Measurements from ENCODE around the gene ORMDL1. TPM values are rescaled to one million over a fixed set of nuclear protein-coding genes. Genes with fewer than 3 reads are reported as not detected.

The ORMDL1 gene
- total and polyA plus RNA-seq, 2 of the 4 experiments (the other 2 are of a cell fraction), result 35.8 to 66.8 TPM

- H3K27ac ChIP-seq (ENCODE audit: insufficient read depth, low read length), result no peak overlapping the region
- H4K5ac ChIP-seq (ENCODE audit: low read depth, low read length), result no peak overlapping the region; the same call in 1 of the 2 replicates
- no peak overlapping the region for H2BK15ac ChIP-seq (ENCODE audit: low read depth, low read length)
- H4K20me1 ChIP-seq (ENCODE audit: insufficient read depth, low read length), result no peaks in the 10 kb centered on the region
- no peak overlapping the region for H4K91ac ChIP-seq (ENCODE audit: insufficient read depth, low read depth, low read length)
- H3K4me3 ChIP-seq (ENCODE audit: insufficient read depth, low read depth, low read length), result no peak overlapping the region
- no peak overlapping the region for H2BK20ac ChIP-seq (ENCODE audit: low read depth, low read length)
- no peak overlapping the region for H2AK5ac ChIP-seq (ENCODE audit: low read depth, low read length)
- dilution Hi-C loops (cut with HindIII; ENCODE audit: low sequenced_read_pairs, unreplicated experiment) (no loop called here), in situ Hi-C loops (cut with MboI; ENCODE audit: low sequenced_read_pairs) (no loop called here), intact Hi-C loops (cut with micrococcal nuclease) (no loop called here)
- no peaks in the 10 kb centered on the region for H3K27me3 ChIP-seq (ENCODE audit: control insufficient read depth, insufficient read depth, low read length)
- 0 out of 2 replicates have a peak overlapping the region, but pooled peaks have one; percentile 22 for H3K4ac ChIP-seq (ENCODE audit: low read depth, low read length)
- no peak overlapping the region for H3K18ac ChIP-seq (ENCODE audit: low read depth, low read length)
- H2BK5ac ChIP-seq (ENCODE audit: low read depth, low read length, poor library complexity, severe bottlenecking), result peak overlapping the region; percentile 53
- no peak overlapping the region for H3K56ac ChIP-seq (ENCODE audit: extremely low read depth, insufficient read depth, low read length)
- peaks cover 3% of the 10 kb centered on the region; the same call in 1 of the 2 replicates for H3K9me3 ChIP-seq (ENCODE audit: control insufficient read depth, insufficient read depth, low read length)
- H2AK9ac ChIP-seq (replicated peaks; ENCODE audit: low read depth, low read length, poor library complexity), result no peak overlapping the region
- WGBS, 2 experiments (ENCODE audit: extremely low coverage in 2 of 2, insufficient read length in 1 of 2), result no CpG with 5 or more reads among the region's 3 CpGs
- peaks cover 4% of the 10 kb centered on the region for H3K4me1 ChIP-seq (ENCODE audit: control insufficient read depth, insufficient read depth, low read length)
- DNase-seq (no peak), ATAC-seq (ENCODE audit: low read depth) (no peak)
- peaks cover 0 to 5% of the 10 kb centered on the region in 2 experiments; a peak in 2 of 4 replicates for H3K79me1 ChIP-seq (ENCODE audit: low read depth in 1 of 2, low read length in 2 of 2)
- H4K8ac ChIP-seq (ENCODE audit: low read depth in 2 of 2, low read length in 2 of 2), result no peak overlapping the region
- H3K9me1 ChIP-seq (ENCODE audit: insufficient read depth, low read length), result no peaks in the 10 kb centered on the region
- H3K36me3 ChIP-seq (ENCODE audit: control insufficient read depth, insufficient read depth, low read length), result peaks cover 4% of the 10 kb centered on the region; the same call in 1 of the 2 replicates
- no peak overlapping the region for H3K23ac ChIP-seq (ENCODE audit: low read depth, low read length)
- no peak overlapping the region for H3K4me2 ChIP-seq (ENCODE audit: low read depth, low read length)
- no peak overlapping the region for H2BK120ac ChIP-seq (ENCODE audit: low read depth, low read length)
- no peak overlapping the region for H3K9ac ChIP-seq (ENCODE audit: low read depth, low read length)
- ChIA-PET CTCF (interaction anchor here (0.6 kb wide), 1 partner anchor 151 kb away, joined by 3 read pairs; no protein-coding TSS in a partner anchor), POLR2A (ENCODE audit: unreplicated experiment) (no interaction called here)
- no TSS peak for BruUV-seq (replicated peaks)
- no peak overlapping the region for H2AFZ ChIP-seq (replicated peaks; ENCODE audit: low read length, poor library complexity)
- TF ChIP-seq BHLHE40 (IDR thresholded peaks at IDR 0.05; ENCODE audit: low read depth, low read length) (no peak), RFX5 (IDR thresholded peaks at IDR 0.05; ENCODE audit: low read depth, low read length) (no peak), RAD21 (IDR thresholded peaks at IDR 0.05; ENCODE audit: low read length) (no peak), POLR2A (IDR thresholded peaks at IDR 0.05; ENCODE audit: low read depth, low read length) (no peak), NFE2L2 (IDR thresholded peaks at IDR 0.05; ENCODE audit: low read depth, low read length) (no peak), ELK1 (IDR thresholded peaks at IDR 0.05; ENCODE audit: borderline replicate concordance, low read depth, low read length) (no peak)
- H3K14ac ChIP-seq (replicated peaks; ENCODE audit: low read depth, low read length), result no peak overlapping the region
Observed at GRCh38 chr2:189818249-189819038, 34.3 kb upstream of the ORMDL1 start.

Measured in IMR-90 (cell line).